Cerebellar nuclear complex (tissue), 1 donor: ENCODE data around the gene ST7.

Experiments
- DNase-seq, 2 experiments: peaks; one replicate each; lab custom pipeline; 2025; lab: John Stamatoyannopoulos, UW

ST7 gene

GRCh38 chr7:117192108-117192507 is 238.8 kb downstream of the ST7 start:
- no peak for DNase-seq

DNA sequence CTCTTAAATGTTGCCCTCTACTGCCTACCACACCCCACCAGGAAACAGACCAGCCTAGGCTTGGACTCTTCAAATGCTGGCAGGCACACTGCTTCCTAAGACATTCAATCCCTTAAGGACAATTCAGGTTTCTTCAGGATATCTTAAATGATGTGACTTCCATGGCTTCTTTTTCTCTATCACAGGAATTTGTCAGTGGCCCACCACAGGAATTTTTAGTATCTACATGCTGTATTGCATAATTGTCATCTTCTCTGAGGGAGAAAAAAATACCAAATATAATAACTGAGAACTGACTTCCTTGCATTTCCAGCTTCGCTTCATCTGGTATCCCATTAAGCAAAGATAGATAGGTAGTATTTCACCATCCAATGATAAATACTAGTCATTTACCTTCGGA is 240.3 kb downstream of the ST7 start:
- DNase-seq = no peak

DNA sequence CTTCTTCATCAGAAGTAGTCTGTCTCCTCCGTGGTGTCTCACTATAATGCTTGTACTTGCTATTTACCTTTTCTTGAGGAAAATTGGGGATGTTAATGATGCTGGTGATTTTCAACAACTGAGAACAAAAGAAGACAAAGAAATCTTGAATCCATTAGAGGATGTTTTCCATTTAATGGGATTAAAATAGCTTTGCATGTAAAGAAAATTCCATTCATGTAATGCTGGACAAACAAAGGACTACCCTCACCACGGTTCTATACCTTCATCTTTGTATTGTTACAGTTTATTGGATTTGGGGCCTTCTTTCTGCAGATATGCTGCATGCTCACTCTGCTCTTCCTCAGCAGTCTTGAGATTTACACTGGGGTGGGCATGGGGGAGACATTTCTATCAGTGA is 241.1 kb downstream of the ST7 start:
- no peak for DNase-seq

GRCh38 chr7:117195361-117196029 is 242.2 kb downstream of the ST7 start:
- no peak for DNase-seq

- DNase-seq = no peak
Observed at GRCh38 chr7:117200132-117200531, 246.8 kb downstream of the ST7 start.

- no peak for DNase-seq
Observed at GRCh38 chr7:117200786-117201458, 247.6 kb downstream of the ST7 start.

DNA sequence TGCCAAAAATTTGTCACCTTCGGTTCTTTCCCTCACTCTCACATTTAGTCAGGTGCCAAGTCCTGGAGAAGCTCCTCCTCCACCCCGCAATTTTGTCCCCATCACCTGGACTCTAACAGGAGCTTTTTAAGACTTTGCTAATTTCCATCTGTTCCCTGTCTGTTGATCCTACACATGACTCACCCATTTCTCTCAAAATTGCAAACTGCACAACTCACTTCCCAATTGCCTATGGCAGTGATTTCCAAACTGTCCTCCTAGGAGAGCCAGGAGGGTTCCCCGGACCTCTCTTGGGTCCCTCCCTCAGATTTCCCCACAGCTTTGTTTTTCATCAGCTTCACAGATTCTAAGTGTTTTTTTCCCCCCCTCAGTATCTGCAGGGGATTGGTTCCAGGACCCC is 249.2 kb downstream of the ST7 start:
- DNase-seq = no peak

DNA sequence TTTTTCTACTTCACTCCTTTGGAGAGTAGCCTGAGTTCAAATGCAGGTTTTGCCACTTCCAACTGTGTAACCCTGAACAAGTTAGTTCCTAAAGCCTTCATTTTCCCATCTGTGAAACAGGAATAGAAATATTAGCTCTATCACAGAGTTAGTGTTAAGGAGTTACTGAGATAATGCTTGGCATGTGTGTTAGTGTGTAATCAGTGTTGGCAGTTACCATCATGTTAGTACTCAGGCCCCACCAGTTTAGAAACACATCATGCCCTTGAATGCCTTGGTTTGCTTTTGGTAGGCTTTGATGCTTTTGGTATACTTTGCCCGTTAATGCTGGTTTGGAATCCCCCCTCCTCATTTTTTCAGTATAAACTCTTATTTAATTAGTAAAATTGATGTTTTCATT is 249.9 kb downstream of the ST7 start:
- no peak for DNase-seq

GRCh38 chr7:117205873-117206272 is 252.6 kb downstream of the ST7 start:
- DNase-seq = no peak

DNA sequence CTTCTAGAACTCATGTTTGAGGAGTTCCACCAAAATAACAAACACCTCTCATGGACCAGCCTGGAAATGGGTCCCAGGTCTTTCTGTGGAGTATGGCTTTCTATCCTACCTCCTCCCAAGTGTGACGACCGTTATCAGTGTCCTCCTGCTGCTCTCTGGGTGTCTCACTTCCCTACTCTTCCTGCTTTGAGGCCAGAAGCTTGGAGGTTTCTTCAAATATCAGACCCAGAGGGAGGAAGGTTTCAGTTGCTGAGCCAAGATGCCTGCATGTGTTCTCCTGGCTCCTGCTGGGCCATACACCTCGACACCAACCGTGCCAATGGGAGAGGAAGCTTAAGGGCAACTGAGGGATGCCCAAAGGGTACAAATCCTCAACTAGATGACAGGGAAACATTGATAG is 255.0 kb downstream of the ST7 start:
- DNase-seq = no peak

- DNase-seq = no peak
Observed at GRCh38 chr7:117210397-117210796, 257.1 kb downstream of the ST7 start.

DNA sequence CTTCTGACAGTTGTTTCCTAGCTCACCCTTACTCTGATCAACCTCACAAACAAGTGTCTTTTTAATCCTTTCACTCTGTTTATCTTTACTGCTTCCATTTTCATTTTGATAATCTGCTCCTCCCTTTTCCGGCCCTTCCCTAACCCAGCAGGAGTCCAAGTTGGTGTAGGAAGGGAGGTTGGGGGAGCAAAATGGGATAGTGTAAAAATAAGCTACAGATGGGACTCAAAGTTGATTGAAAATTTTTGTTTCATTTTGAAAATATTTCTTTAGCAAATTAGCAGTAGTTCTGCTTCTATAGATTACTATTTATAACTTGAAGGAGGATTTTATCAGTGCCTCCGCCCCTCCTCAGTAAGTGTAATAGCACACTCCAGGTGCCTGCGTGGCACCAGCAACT is 257.6 kb downstream of the ST7 start:
- DNase-seq = no peak

DNA sequence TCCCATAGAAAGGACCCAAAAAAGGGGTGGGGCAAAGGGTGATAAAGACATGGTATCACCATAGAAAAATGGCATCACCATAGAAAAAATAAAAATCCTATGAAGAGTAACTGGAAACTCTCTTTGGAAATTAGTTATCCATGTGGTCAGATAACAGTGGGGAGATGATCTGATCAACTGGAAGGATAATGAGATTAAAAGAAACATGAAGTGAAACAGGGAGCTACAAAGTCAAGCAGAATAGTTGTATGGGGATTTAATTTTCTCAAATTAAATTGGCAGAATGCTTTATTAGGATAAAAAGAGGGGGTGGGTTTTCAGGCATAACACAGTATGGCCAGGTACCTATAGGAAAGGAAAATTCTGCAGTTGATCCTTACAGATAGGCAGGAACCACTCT is 258.3 kb downstream of the ST7 start:
- no peak for DNase-seq

DNA sequence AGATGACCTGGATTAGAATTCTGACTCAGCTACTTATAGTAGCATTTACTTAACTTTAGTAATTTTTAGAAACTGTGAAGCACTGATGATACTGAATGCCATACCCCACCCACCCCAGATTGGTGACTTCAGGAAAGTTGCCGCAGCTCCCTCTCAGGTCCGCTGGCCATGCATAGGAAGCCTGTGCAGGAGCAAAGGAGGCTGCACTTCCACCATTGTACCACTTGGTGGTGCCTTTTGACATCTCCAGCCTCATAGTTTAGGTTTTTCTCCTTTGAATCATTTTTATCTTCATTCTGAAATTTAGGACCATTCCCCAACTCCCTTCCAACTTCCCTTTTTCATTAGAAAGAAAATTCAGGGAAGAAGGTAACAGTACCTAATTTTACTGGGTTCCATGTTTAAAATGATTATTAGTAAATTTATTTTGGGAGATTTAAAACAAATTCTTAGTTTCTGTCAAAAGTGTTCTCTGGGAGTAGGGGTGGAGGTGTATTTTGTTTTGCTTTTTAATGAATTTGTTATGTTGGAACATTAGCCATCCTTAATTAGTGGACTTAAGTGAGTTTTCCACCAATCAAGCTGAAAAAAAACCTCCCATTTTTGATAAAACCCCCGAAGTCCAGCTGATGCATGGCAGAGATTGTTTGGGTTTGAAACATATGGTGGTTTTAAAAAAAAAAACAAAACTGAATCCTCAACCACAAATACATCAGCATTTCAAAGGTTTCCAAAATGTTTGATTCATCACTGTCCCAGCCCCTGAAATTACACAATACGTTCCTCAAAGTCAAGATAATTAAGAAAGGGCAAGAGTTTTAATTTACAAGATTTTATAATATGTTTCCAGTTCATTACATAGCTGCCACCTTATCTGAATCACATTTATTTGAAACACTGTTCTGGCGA is 259.9 kb downstream of the ST7 start:
- no peak for DNase-seq

DNA sequence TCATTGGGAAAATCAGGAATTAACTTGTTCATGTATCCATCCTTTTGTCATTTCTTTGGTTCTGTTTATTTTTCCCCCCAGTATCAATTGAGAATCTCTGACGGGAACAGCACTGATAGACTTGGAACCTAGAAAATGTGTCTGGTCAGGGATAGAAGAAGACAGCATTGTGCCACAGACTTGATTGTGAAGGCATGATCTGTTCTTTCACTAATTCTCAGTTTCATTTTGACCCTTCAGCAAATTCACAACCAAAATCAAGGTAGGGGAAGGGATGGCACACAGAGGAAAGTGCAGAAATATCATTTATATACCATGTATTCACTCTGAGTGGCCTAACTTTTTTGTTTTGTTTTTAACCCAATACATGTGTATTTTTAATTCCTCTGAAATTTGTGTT is 262.7 kb downstream of the ST7 start:
- DNase-seq = no peak

GRCh38 chr7:117216436-117217069 is 263.3 kb downstream of the ST7 start:
- no peak for DNase-seq

GRCh38 chr7:117217106-117218035 is 264.1 kb downstream of the ST7 start:
- DNase-seq = no peak

DNA sequence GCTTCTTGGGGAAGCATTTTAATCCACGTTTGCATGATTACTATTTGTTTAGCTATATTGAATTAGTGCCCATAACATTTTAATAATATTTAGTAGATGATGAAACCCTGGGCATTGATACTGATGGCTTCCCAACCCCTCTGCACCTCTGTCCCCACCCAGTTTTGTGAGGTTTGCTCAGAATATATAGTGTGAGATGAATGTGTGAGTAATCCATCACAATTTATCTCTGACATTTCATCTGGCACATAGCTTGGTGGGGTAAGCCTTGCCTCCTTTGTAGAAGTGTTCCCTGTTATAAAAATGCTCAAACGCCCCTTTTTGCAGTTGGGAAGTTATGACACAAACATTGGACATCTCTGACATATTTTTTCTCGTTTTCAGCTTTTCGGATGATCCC is 265.4 kb downstream of the ST7 start:
- DNase-seq = no peak

- DNase-seq = no peak
Observed at GRCh38 chr7:117219485-117219884, 266.2 kb downstream of the ST7 start.

- DNase-seq = no peak
Observed at GRCh38 chr7:117220836-117221235, 267.5 kb downstream of the ST7 start.

GRCh38 chr7:117225536-117225935 is 272.2 kb downstream of the ST7 start:
- DNase-seq = no peak
